GM23338 (cell line): ENCODE measurements around the gene BPIFB6. TPM values are rescaled to one million over a fixed set of nuclear protein-coding genes. Genes with fewer than 3 reads are reported as not detected.

Experiments used
- ATAC-seq: fragments of 200-7000 bp; cut with Tn5 transposase; 3 replicates; pipeline ENCODE4 v1.9.1; 2020
- DNase-seq: peaks from one replicate; pipeline ENCODE4 v3.0.0-alpha.2; 2015; ENCODE audit warnings: low spot score
- H2AFZ ChIP-seq: fragments of 200-600 bp; sonication (generic); 2 replicates; pipeline ENCODE4 v1.8.0; 2016; ENCODE audit warnings: antibody characterized with exemption, mild to moderate bottlenecking, moderate library complexity
- H3F3A ChIP-seq: fragments of 200-600 bp; sonication (generic); replicated peaks from 2 replicates; pipeline ENCODE4 v1.8.0; 2017; ENCODE audit warnings: antibody characterized with exemption, mixed run types, low read depth
- H3K27ac ChIP-seq: fragments of 200-600 bp; sonication (generic); 2 replicates; pipeline ENCODE4 v1.6.1; 2016; ENCODE audit warnings: low read depth
- H3K27me3 ChIP-seq: fragments of 200-600 bp; sonication (generic); 2 replicates; pipeline ENCODE4 v1.8.0; 2016; ENCODE audit warnings: mild to moderate bottlenecking, mixed run types, moderate library complexity; ENCODE audit not compliant: insufficient read depth
- H3K36me3 ChIP-seq: fragments of 200-600 bp; sonication (generic); 2 replicates; pipeline ENCODE4 v1.8.0; 2016; ENCODE audit warnings: mild to moderate bottlenecking; ENCODE audit not compliant: insufficient read depth
- H3K4me1 ChIP-seq: fragments of 200-600 bp; sonication (generic); 2 replicates; pipeline ENCODE4 v1.8.0; 2016; ENCODE audit warnings: mild to moderate bottlenecking, moderate library complexity; ENCODE audit not compliant: insufficient read depth
- H3K4me2 ChIP-seq: fragments of 200-600 bp; sonication (generic); 2 replicates; pipeline ENCODE4 v1.7.1; 2017; ENCODE audit warnings: mixed run types
- H3K4me3 ChIP-seq: fragments of 200-600 bp; sonication (generic); 2 replicates; pipeline ENCODE4 v1.6.1; 2016; ENCODE audit warnings: mixed run types
- H3K79me2 ChIP-seq: fragments of 200-600 bp; sonication (generic); replicated peaks from 2 replicates; pipeline ENCODE4 v1.8.0; 2017; ENCODE audit warnings: mild to moderate bottlenecking; ENCODE audit not compliant: insufficient read depth
- H3K9me2 ChIP-seq: fragments of 200-600 bp; sonication (generic); 2 replicates; pipeline ENCODE4 v1.8.0; 2017; ENCODE audit not compliant: insufficient read depth
- H4K20me1 ChIP-seq: fragments of 200-600 bp; sonication (generic); replicated peaks from 2 replicates; pipeline ENCODE4 v1.8.0; 2017; ENCODE audit warnings: mild to moderate bottlenecking; ENCODE audit not compliant: insufficient read depth
- H3K27ac Mint-ChIP-seq: 2 replicates; pipeline ENCODE4 v1.8.0; 2020; ENCODE audit warnings: inconsistent platforms, mild to moderate bottlenecking, moderate library complexity, mixed read lengths
- H3K27me3 Mint-ChIP-seq: 3 replicates; pipeline ENCODE4 v1.8.0; 2022; ENCODE audit warnings: low read depth, mild to moderate bottlenecking, moderate library complexity, mixed read lengths, inconsistent platforms; ENCODE audit not compliant: insufficient read depth, poor library complexity
- H3K36me3 Mint-ChIP-seq: 3 replicates; pipeline ENCODE4 v1.8.0; 2021; ENCODE audit warnings: low read depth, mild to moderate bottlenecking, inconsistent platforms, moderate library complexity, mixed read lengths
- H3K4me1 Mint-ChIP-seq: 3 replicates; pipeline ENCODE4 v1.8.0; 2020; ENCODE audit warnings: mild to moderate bottlenecking, inconsistent platforms, mixed read lengths
- H3K4me3 Mint-ChIP-seq: 3 replicates; pipeline ENCODE4 v1.8.0; 2021; ENCODE audit warnings: moderate library complexity, mild to moderate bottlenecking, inconsistent platforms, mixed read lengths
- H3K9me3 Mint-ChIP-seq: 3 replicates; pipeline ENCODE4 v1.8.0; 2020; ENCODE audit warnings: moderate library complexity, mild to moderate bottlenecking, inconsistent platforms, mixed read lengths
- CREB1 ChIP-seq: fragments of 250-450 bp; sonication (Bioruptor Pico); IDR thresholded peaks from 2 replicates; pipeline ENCODE4 v1.5.0; 2020; ENCODE audit warnings: low read depth, mild to moderate bottlenecking, moderate library complexity
- CTCF ChIP-seq, 2 experiments: fragments of 200-600 bp in 1 of 2; sonication (generic) in 1 of 2; conservative IDR thresholded peaks; 2 replicates each; pipeline versions ENCODE4 v1.5.1 to v1.6.1; 2016 to 2017; ENCODE audit warnings: antibody characterized with exemption in 2 of 2, low read depth in 2 of 2, mild to moderate bottlenecking in 2 of 2, moderate library complexity in 1 of 2
- ETS1 ChIP-seq: IDR thresholded peaks from 2 replicates; pipeline ENCODE4 v1.6.1; 2016; ENCODE audit warnings: antibody characterized with exemption
- EZH2phosphoT487 ChIP-seq: fragments of 200-600 bp; sonication (generic); IDR thresholded peaks from one replicate; pipeline ENCODE4 v1.8.1; 2018; ENCODE audit warnings: antibody characterized with exemption; ENCODE audit not compliant: unreplicated experiment
- JUNB ChIP-seq: IDR thresholded peaks from one replicate; pipeline ENCODE4 v1.6.1; 2016; ENCODE audit warnings: antibody characterized with exemption; ENCODE audit not compliant: unreplicated experiment
- POLR2AphosphoS5 ChIP-seq: IDR thresholded peaks from 2 replicates; pipeline ENCODE4 v1.6.1; 2016; ENCODE audit warnings: antibody characterized with exemption, low read depth
- STAT1 ChIP-seq: IDR thresholded peaks from one replicate; pipeline ENCODE4 v1.6.1; 2016; ENCODE audit warnings: antibody characterized with exemption; ENCODE audit not compliant: unreplicated experiment
- ZNF114 ChIP-seq: fragments of 250-450 bp; sonication (Bioruptor Pico); IDR thresholded peaks from 2 replicates; pipeline ENCODE4 v1.5.0; 2020; ENCODE audit warnings: mild to moderate bottlenecking, moderate library complexity
- ZNF331 ChIP-seq: fragments of 250-450 bp; sonication (Bioruptor Pico); IDR thresholded peaks from 2 replicates; pipeline ENCODE4 v1.5.0; 2020; ENCODE audit warnings: low read depth, mild to moderate bottlenecking, moderate library complexity
- polyA plus RNA-seq: library from polyadenylated mRNA; unstranded; fragments of >200 nt; fragmentation: Nextera tagmentation; extraction: Ambion mirVana; gene quantifications from 2 replicates; pipeline ENCODE4 v1.2.1, GENCODE V29; 2016
- total RNA-seq: library from RNA; depleted of rRNA; stranded (reverse); fragments of >200 nt; shearing (Covaris generic); gene quantifications from 2 replicates; pipeline ENCODE4 v1.2.3, GENCODE V29; 2014
- TF ChIP-seq, protein P1 (sequence below): fragments of 250-450 bp; sonication (Bioruptor Pico); IDR thresholded peaks from 2 replicates; pipeline ENCODE4 v1.5.0; 2020; ENCODE audit warnings: mild to moderate bottlenecking, moderate library complexity

The BPIFB6 gene
- total and polyA plus RNA-seq, 2 experiments from 2014 or later = not detected

GRCh38 chr20:33012327-33013189 is 18.9 kb upstream of the BPIFB6 start:
- Mint-ChIP-seq H3K4me3 (no peak overlapping the region), H3K4me1 (peaks cover 14% of the 10 kb centered on the region), H3K9me3 (no peaks in the 10 kb centered on the region), H3K27ac (no peak overlapping the region), H3K27me3 (peaks cover 16% of the 10 kb centered on the region), H3K36me3 (no peaks in the 10 kb centered on the region)
- no peak overlapping the region for H3K4me2 ChIP-seq
- H4K20me1 ChIP-seq = no peaks in the 10 kb centered on the region
- ATAC-seq = no peak
- no peaks in the 10 kb centered on the region for H3K9me2 ChIP-seq
- DNase-seq = no peak
- H3K4me1 ChIP-seq = no peaks in the 10 kb centered on the region
- H3F3A ChIP-seq = no peaks in the 10 kb centered on the region
- no peaks in the 10 kb centered on the region for H3K27me3 ChIP-seq
- no peaks in the 10 kb centered on the region for H3K79me2 ChIP-seq
- TF ChIP-seq STAT1 (no peak), CTCF (conservative IDR thresholded peaks at IDR 0.05; ENCODE audit: low read depth in 2 of 2) (no peak), ZNF114 (CRISPR knock-in tag) (no peak), JUNB (no peak), EZH2phosphoT487 (no peak), ETS1 (no peak), POLR2AphosphoS5 (no peak), CREB1 (CRISPR knock-in tag) (no peak), ZNF331 (no peak)
- TF ChIP-seq, protein P1, sequence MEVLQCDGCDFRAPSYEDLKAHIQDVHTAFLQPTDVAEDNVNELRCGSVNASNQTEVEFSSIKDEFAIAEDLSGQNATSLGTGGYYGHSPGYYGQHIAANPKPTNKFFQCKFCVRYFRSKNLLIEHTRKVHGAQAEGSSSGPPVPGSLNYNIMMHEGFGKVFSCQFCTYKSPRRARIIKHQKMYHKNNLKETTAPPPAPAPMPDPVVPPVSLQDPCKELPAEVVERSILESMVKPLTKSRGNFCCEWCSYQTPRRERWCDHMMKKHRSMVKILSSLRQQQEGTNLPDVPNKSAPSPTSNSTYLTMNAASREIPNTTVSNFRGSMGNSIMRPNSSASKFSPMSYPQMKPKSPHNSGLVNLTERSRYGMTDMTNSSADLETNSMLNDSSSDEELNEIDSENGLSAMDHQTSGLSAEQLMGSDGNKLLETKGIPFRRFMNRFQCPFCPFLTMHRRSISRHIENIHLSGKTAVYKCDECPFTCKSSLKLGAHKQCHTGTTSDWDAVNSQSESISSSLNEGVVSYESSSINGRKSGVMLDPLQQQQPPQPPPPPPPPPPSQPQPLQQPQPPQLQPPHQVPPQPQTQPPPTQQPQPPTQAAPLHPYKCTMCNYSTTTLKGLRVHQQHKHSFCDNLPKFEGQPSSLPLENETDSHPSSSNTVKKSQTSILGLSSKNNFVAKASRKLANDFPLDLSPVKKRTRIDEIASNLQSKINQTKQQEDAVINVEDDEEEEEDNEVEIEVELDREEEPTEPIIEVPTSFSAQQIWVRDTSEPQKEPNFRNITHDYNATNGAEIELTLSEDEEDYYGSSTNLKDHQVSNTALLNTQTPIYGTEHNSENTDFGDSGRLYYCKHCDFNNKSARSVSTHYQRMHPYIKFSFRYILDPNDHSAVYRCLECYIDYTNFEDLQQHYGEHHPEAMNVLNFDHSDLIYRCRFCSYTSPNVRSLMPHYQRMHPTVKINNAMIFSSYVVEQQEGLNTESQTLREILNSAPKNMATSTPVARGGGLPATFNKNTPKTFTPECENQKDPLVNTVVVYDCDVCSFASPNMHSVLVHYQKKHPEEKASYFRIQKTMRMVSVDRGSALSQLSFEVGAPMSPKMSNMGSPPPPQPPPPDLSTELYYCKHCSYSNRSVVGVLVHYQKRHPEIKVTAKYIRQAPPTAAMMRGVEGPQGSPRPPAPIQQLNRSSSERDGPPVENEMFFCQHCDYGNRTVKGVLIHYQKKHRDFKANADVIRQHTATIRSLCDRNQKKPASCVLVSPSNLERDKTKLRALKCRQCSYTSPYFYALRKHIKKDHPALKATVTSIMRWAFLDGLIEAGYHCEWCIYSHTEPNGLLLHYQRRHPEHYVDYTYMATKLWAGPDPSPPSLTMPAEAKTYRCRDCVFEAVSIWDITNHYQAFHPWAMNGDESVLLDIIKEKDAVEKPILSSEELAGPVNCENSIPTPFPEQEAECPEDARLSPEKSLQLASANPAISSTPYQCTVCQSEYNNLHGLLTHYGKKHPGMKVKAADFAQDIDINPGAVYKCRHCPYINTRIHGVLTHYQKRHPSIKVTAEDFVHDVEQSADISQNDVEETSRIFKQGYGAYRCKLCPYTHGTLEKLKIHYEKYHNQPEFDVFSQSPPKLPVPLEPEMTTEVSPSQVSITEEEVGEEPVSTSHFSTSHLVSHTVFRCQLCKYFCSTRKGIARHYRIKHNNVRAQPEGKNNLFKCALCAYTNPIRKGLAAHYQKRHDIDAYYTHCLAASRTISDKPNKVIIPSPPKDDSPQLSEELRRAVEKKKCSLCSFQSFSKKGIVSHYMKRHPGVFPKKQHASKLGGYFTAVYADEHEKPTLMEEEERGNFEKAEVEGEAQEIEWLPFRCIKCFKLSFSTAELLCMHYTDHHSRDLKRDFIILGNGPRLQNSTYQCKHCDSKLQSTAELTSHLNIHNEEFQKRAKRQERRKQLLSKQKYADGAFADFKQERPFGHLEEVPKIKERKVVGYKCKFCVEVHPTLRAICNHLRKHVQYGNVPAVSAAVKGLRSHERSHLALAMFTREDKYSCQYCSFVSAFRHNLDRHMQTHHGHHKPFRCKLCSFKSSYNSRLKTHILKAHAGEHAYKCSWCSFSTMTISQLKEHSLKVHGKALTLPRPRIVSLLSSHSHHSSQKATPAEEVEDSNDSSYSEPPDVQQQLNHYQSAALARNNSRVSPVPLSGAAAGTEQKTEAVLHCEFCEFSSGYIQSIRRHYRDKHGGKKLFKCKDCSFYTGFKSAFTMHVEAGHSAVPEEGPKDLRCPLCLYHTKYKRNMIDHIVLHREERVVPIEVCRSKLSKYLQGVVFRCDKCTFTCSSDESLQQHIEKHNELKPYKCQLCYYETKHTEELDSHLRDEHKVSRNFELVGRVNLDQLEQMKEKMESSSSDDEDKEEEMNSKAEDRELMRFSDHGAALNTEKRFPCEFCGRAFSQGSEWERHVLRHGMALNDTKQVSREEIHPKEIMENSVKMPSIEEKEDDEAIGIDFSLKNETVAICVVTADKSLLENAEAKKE (CRISPR knock-in tag) = no peak
- no peak overlapping the region for H3K4me3 ChIP-seq
- H2AFZ ChIP-seq = no peak overlapping the region
- no peak overlapping the region for H3K27ac ChIP-seq
- no peaks in the 10 kb centered on the region for H3K36me3 ChIP-seq
